HG02840 (cell line): ENCODE data around the gene SLC12A3.

ENCODE experiments used
- ATAC-seq: cut with Tn5 transposase; IDR thresholded peaks from one replicate; pipeline ENCODE4 v1.9.1; 2021; ENCODE audit warnings: mild to moderate bottlenecking, moderate library complexity, moderate number of reproducible peaks; ENCODE audit not compliant: unreplicated experiment, low FRiP score

The SLC12A3 gene

DNA sequence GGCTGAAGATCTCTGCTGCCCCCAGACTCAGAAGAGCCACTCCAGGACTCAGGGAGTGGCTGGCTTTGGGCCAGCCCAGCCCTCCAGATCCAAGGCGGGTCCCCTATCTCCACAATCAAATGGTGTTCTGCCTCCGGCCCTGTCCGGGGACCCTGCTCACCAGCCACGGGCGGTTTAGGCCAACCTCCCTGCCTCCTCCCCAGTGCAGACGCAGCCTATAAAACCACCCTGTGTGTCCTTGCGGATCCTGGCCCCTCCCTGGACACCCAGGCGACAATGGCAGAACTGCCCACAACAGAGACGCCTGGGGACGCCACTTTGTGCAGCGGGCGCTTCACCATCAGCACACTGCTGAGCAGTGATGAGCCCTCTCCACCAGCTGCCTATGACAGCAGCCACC lies at the start of gene SLC12A3:
Gene SLC12A3 (plus strand): TSS at position 248 of the 400 bp plus-strand sequence. CDS start 29 bp downstream, at position 277.
- no peak for ATAC-seq

DNA sequence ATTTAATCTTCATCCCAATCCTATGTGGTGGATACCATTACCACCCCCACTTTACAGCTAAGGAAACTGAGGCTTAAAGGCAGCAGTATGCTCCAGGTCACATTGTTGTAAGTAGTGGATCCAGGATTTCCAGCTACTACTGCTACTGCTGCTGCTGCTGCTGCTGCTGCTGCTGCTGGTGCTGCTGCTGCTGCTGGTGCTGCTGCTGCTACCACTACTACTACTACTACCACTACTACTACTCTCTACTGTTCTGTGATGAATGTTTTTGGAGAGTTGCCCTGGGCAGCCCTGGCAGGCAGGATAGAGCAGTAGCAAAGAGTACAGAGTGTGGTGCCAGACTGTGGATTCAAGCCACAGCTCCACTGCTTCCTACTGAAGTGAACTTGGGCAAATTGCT lies 49.3 kb upstream of the SLC12A3 start:
- no peak for ATAC-seq

GRCh38 chr16:56817056-56817455 lies 48.0 kb upstream of the SLC12A3 start:
- no peak for ATAC-seq

DNA sequence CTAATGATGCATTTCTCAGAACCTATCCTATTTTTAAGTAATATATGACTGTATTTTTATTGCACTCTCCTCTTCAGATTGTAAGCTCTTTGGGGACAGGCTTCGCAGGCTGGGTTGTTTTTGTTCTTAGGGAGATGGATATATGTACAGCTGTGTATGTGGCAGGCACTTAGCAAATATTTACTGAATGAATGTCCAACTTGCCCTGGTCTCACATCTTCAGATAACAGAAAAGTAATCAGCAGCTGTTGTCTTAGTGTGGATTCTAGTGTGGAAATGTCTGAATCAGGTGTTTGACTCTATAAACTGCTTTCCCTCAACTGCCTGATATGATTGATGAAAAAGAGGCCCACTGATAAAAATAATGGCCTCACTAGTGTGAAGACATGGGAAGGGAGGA lies 47.1 kb upstream of the SLC12A3 start:
- no peak for ATAC-seq

GRCh38 chr16:56823081-56823733 lies 41.8 kb upstream of the SLC12A3 start:
- ATAC-seq, result no peak

GRCh38 chr16:56824331-56824730 lies 40.7 kb upstream of the SLC12A3 start:
- no peak for ATAC-seq

GRCh38 chr16:56824804-56825203 lies 40.2 kb upstream of the SLC12A3 start:
- ATAC-seq, result no peak

- ATAC-seq, result no peak
Observed at GRCh38 chr16:56825826-56826225, 39.2 kb upstream of the SLC12A3 start.

GRCh38 chr16:56828647-56829046 lies 36.4 kb upstream of the SLC12A3 start:
- no peak for ATAC-seq

DNA sequence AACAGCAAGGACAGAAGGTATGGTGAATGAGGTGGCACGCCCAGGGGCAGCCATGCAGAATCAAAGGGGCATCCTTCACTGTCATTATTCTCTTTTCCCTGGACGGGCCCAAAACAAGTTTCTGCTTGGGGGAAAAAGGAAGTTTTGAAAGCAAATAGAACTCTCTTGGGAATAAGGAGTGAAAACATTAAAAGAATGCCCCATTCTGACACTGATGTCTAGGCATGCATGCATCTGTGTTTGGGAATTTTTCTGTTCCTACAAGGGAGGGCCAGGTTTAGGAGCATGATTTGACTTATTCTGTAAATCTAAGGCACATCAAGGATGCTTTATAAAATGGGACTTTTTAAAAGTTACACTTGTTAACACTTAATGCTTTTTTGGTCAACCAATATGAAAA lies 34.3 kb upstream of the SLC12A3 start:
- no peak for ATAC-seq

GRCh38 chr16:56832768-56833167 lies 32.2 kb upstream of the SLC12A3 start:
- no peak for ATAC-seq

DNA sequence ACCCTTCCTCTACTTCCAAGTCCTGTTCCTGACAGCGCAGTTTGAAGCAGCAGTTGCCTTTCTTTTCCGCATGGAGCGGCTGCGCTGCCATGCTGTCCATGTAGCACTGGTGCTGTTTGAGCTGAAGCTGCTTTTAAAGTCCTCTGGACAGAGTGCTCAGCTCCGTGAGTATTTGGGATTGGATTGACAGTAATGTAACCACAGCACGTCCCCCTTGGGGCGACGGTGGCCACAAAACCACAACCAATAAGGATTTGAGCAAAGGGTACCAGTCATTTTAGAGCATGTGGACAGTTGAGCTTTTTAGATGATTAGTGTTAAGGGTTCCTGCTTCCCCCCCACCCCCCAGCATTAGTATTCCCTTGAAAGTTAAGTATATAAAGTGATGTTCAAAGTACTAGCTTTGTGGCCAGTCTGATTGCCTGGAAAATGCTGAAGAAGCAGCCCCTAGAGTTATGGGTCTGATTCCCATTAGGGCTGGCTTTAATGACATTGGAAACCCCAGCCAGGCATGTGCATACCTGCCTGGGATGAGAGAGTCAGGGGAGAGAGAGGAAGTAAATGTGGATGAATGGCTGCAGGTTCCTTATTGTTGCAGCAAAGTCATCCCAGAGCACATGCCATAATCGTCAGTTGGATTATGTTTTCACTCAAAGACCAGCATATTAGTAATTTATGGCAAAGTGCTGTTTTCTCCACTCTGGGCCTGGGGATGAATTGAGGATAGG lies 31.6 kb upstream of the SLC12A3 start:
- ATAC-seq, result no peak

- no peak for ATAC-seq
Observed at GRCh38 chr16:56835320-56835719, 29.7 kb upstream of the SLC12A3 start.

DNA sequence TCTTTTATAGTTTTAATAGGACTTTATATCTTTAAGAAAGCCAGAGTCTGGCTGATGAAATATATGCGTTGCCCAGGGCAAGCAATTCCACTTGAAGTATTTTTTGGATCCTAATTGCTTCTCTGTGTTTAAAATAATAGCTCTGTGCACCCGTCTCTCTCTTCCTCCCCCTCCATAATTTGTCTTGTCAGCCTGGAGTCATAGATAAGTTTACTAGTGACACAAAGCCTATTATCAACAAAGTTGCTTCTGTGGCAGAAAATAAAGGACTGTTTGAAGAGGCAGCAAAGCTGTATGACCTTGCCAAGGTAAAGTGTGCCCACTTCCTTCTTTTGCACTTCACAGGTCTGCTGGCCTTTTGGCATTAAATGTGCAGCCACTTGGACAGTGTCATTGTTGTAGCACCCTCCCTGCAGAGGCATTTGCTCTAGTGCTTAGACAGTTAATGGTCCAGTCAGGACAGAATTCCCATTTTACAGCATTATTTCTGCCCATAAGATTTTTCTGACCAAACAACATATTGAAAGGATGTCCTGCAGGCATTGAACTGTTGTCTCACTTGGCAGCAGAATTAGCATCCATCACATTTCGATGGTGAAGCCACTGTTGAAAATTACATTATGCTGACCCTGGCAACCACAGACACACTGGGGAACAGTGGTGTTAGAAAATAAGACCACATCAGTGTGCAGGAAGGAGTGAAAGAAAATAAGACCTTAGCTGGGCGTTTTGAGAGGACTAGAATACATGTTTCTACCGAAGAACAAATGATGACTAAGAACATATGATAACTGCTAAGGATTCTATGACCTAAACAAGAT lies 28.4 kb upstream of the SLC12A3 start:
- ATAC-seq, result no peak

GRCh38 chr16:56838622-56839337 lies 26.2 kb upstream of the SLC12A3 start:
- ATAC-seq, result no peak

DNA sequence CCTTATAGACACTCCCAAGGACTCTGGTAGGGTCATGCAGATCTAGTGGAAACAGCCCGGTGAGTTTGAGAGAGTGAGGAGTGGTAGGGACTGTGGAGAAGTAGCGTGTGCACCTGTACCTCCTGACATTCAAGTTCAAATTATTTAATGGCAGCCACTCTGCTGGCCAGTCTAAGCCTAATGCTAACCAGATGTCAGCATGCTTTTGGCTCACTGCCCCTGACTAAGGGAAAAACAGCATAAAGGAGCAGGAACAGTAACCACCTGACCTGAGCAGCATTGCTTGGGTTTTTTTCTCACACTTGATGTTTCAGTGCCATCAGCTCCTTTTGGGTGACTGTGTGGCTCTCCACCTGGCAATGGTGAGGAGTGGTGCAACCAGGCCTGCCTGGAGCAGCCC lies 23.8 kb upstream of the SLC12A3 start:
- no peak for ATAC-seq

DNA sequence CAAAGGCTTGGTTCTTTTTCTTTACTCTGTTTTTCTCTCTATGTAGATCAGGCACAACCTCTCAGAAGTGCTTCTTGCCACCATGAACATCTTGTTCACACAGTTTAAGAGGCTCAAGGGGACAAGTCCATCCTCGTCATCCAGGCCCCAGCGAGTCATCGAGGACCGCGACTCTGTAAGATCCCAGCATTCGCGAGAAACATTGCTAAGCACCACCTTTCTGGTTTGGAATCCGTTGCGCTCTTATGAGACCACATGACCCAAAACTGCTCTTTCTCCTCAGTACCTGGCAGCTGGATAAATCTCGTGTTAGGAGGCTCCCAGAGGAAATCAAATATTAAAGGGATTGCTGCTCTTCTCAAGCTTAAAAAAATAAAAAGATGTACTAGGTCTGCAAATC lies 23.3 kb upstream of the SLC12A3 start:
- no peak for ATAC-seq

GRCh38 chr16:56842133-56842532 lies 22.9 kb upstream of the SLC12A3 start:
- no peak for ATAC-seq

DNA sequence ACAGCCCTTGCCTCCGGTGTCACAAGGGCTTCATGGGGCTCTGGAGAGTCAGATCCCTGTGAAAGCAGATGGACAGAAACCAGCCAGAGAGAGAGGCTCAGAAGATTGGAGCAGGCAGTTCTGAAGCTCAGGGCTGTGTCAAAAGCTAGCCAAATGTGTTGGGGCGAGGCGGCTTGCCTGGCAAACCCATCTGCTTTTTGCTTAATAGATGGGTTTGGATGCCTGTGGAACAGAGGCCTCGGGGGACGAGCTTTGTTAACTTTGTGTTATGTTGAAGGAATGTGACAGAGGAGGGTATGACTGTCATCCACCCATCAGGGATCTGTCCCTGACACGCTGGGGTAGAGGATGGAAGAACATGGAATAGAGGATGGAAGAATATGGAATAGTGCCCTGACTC lies 21.0 kb upstream of the SLC12A3 start:
- no peak for ATAC-seq

DNA sequence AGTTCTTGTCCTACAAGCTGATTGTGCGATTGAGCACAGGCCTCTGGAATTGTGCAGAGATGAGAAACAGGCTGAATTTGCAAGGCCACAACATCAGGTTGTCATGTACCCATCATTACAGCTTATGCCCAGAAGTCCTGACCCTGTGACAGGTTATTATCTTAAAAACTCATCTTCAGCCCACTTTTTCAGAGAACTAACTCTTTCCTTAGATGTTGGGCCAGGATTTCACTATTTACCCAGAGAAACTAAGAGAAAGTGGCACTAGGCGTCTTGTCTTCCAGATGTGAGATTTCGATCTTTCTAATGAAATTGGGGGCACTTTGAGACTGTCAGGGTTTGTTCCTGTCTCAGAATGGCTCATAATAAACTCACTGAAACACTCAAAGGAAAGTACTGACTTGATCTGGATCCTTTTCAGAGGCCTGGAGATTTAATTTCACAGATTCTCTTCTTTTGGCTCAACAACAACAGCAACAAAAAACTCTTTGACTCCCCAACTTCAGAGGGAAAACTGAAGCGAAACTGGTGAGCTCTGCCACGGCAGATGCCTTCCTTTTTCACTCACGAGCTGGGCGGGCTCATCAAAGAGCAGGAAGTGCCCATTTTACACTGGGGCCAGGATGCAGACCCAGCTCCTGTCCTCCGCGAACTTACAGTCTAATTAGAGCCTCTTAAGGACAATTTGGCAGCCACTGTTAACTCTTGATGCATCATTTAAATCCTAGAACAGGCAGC lies 17.7 kb upstream of the SLC12A3 start:
- ATAC-seq, result no peak
